ENCODE measurements around the gene MRPL4.
A peak's percentile ranks its signal among the peaks of the same experiment; 100 is the strongest.
"Not testable (repeated sequence)": the region's sequence is repeated elsewhere in the genome, so short reads cannot be mapped to it uniquely, and the experiment has no call there.

Gene MRPL4

DNA sequence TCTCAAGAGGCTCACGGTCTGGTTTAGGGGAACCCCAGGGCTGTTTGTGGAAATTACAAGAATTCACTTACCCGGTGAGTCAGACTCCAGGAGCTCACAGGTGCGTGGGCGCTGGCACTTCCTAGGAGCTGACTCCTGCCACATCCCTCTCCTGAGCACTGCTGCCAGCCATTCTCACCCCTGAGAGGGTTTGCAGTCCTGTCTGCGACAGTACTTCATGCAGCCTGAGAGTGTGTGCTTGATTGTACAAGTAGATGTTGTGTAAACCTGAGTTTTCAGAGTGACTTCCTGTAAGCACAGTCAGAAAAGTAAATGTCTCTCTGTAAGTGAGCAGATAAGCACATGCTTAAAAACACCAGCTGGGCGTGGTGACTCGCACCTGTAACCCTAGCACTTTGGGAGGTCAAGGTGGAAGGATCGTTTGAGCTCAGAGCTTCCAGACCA is 8.1 kb downstream of the MRPL4 start:
- DNase-seq (ENCODE audit: low read depth in 1 of 2, low spot score in 1 of 2) = peak; percentile 42 to 59

DNA sequence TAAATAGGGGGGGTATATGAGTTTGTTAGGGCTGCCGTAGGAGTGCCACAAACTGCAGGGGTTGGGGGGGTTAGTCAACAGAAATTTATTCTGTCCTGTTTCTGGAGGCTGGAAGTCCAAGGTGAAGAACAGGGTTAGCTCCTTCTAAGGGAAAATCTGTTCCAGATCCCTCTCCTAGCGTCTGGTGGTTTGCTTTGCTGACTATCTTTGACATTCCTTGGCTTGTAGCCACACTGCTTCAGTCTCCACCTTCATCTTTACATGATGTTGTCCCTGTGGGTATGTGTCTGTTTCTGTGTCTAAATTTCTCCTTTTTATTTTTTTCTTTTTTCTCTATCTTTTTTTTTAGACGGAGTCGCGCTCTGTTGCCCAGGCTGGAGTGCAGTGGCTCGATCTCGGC is 10.8 kb downstream of the MRPL4 start:
- no peak for DNase-seq (ENCODE audit: low read depth in 1 of 2, low spot score in 1 of 2)

GRCh38 chr19:10266706-10267105 is 14.7 kb downstream of the MRPL4 start:
- no peak for DNase-seq (ENCODE audit: low read depth in 1 of 2, low spot score in 1 of 2)

DNA sequence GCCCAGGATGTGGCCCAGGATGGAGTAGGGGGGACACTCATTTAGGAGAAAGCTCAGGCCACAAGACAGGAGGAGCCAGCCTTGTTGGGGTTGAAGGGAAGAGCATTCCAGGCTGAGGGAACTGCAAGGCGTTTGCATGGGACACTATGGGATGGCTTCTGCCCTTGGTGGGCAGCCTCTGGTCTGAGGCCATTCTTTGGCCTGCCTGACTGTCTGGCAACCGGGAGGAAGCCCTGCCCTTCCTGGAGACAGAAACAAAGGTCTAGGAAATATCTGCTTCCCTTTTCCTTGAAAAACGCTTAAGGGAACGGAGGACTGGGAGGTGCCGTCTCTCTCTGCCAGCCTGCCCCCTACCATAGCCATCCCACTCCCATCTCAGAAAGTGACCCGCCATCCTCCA is 16.1 kb downstream of the MRPL4 start:
- no peak for DNase-seq (ENCODE audit: low read depth in 1 of 2, low spot score in 1 of 2)

- peak; percentile 80 to 81 for DNase-seq (ENCODE audit: low read depth in 1 of 2, low spot score in 1 of 2)
These were observed 17.5 kb downstream of the MRPL4 start for GRCh38 chr19:10269333-10270179.

- DNase-seq (ENCODE audit: low read depth in 1 of 2, low spot score in 1 of 2) = peak in 1 of 2 donors; percentile 38
These were observed 18.2 kb downstream of the MRPL4 start for GRCh38 chr19:10270180-10270615.

- peak in 1 of 2 donors; percentile 56 for DNase-seq (ENCODE audit: low read depth in 1 of 2, low spot score in 1 of 2)
These were observed 18.8 kb downstream of the MRPL4 start, which contains the start of gene ICAM1 for GRCh38 chr19:10270616-10271394. Gene ICAM1, plus strand, starts transcription at chr19:10271120. Its CDS starts 40 bp downstream, at chr19:10271160.

DNA sequence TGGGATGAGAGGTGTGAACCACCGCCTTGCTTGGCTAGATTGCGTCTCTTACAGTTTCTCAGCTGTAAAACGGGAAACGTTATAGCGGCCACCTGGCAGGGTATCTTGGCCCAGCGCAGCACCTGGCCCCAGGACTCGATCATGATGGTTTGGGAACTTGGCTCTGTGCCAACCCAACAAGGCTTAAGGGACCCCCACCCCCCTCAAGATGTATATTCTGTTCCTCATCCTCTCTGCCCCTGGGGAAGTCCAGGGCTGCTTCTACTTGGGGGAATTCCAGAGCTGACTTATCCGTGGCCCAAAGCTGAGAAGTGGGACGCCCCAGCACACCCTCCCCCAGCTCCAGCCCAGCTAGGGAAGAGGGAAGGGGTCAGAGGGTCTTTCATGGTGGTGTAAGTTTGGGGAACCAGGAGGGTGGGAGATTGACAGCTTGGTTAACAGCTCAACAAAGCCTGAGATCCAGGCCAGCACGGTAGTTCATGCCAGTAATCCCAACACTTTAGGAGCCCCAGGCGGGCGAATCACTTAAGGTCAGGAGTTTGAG is 19.6 kb downstream of the MRPL4 start:
- DNase-seq (ENCODE audit: low read depth in 1 of 2, low spot score in 1 of 2) = peak in 1 of 2 donors; percentile 20

- DNase-seq (ENCODE audit: low read depth in 1 of 2, low spot score in 1 of 2) = no peak
These were observed 22.6 kb downstream of the MRPL4 start for GRCh38 chr19:10274589-10274988.

- DNase-seq (ENCODE audit: low read depth in 1 of 2, low spot score in 1 of 2) = no peak
These were observed 26.0 kb downstream of the MRPL4 start for GRCh38 chr19:10277795-10278589.

GRCh38 chr19:10278935-10279334 is 26.9 kb downstream of the MRPL4 start:
- DNase-seq (ENCODE audit: low read depth in 1 of 2, low spot score in 1 of 2) = no peak

- no peak for DNase-seq (ENCODE audit: low read depth in 1 of 2, low spot score in 1 of 2)
These were observed 27.9 kb downstream of the MRPL4 start for GRCh38 chr19:10279737-10280442.

DNA sequence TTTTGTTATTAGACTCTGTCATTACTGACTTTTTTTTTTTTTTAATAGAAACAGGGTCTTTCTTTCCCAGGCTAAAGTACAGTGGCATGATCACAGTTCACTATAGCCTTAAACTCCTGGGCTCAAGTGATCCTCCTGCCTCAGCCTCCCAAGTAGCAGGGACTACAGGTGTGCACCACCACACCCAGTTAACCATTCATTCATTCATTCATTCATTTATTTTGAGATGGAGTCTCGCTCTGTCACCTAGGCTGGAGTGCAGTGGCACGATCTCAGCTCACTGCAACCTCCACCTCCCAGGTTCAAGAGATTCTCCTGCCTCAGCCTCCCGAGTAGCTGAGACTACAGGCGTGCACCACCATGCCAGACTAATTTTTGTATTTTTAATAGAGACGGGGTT is 30.0 kb downstream of the MRPL4 start:
- not testable (repeated sequence) for DNase-seq (ENCODE audit: low read depth in 1 of 2, low spot score in 1 of 2)

DNA sequence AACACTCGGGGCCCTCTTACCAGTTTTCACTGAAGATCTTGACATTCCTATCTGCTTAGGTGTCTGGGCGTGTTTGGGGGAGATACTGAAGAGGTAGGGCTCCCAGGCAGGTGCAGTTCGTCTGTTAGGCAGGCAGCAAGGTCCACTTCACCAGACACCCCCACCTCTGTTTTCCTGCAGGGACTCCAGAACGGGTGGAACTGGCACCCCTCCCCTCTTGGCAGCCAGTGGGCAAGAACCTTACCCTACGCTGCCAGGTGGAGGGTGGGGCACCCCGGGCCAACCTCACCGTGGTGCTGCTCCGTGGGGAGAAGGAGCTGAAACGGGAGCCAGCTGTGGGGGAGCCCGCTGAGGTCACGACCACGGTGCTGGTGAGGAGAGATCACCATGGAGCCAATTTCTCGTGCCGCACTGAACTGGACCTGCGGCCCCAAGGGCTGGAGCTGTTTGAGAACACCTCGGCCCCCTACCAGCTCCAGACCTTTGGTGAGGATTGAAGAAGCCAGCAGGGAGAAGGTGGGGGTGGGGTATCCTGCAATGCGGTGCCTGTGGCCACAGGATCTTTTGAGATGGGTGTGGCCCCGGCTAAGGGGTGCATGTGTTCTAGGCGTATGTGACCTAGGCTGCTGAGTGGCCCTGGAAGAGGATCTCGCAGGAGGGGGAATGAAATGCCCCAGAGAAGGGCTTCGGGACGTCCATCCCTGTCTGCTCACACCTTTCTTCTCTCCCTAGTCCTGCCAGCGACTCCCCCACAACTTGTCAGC is 31.5 kb downstream of the MRPL4 start:
- no peak for DNase-seq (ENCODE audit: low read depth in 1 of 2, low spot score in 1 of 2)

- DNase-seq (ENCODE audit: low read depth in 1 of 2, low spot score in 1 of 2) = no peak
These were observed 32.3 kb downstream of the MRPL4 start for GRCh38 chr19:10284065-10284959.

DNA sequence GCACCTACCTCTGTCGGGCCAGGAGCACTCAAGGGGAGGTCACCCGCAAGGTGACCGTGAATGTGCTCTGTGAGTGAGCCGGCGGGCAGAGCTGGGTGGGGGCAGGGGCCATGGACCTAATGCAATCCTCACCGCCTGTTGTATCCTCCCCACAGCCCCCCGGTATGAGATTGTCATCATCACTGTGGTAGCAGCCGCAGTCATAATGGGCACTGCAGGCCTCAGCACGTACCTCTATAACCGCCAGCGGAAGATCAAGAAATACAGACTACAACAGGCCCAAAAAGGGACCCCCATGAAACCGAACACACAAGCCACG is 32.9 kb downstream of the MRPL4 start:
- DNase-seq (ENCODE audit: low read depth in 1 of 2, low spot score in 1 of 2) = no peak

GRCh38 chr19:10285393-10285792 is 33.4 kb downstream of the MRPL4 start:
- DNase-seq (ENCODE audit: low read depth in 1 of 2, low spot score in 1 of 2) = no peak

DNA sequence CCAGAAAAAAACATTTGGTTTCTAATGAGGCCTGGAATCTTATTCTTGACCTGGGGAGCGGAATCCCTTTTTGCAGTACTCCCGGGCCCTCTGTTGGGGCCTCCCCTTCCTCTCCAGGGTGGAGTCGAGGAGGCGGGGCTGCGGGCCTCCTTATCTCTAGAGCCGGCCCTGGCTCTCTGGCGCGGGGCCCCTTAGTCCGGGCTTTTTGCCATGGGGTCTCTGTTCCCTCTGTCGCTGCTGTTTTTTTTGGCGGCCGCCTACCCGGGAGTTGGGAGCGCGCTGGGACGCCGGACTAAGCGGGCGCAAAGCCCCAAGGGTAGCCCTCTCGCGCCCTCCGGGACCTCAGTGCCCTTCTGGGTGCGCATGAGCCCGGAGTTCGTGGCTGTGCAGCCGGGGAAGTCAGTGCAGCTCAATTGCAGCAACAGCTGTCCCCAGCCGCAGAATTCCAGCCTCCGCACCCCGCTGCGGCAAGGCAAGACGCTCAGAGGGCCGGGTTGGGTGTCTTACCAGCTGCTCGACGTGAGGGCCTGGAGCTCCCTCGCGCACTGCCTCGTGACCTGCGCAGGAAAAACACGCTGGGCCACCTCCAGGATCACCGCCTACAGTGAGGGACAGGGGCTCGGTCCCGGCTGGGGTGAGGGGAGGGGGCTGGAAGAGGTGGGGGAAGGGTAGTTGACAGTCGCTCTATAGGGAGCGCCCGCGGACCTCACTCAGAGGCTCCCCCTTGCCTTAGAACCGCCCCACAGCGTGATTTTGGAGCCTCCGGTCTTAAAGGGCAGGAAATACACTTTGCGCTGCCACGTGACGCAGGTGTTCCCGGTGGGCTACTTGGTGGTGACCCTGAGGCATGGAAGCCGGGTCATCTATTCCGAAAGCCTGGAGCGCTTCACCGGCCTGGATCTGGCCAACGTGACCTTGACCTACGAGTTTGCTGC is 35.1 kb downstream of the MRPL4 start, which contains the start of gene ICAM4:
Gene ICAM4 (plus strand): TSS at position 153 of the 935 bp plus-strand sequence. CDS start 58 bp downstream, at position 211.
- no peak for DNase-seq (ENCODE audit: low read depth in 1 of 2, low spot score in 1 of 2)

Measured in activated CD4-positive, alpha-beta T cell treated with anti-CD3 and anti-CD28 coated beads, Interleukin-2, amount 50 U/mL, for 24 hours (primary cell).